HG03442 (cell line): Measurements from ENCODE around the gene DMAC1.

Experiments
- ATAC-seq: cut with Tn5 transposase; IDR thresholded peaks from one replicate; pipeline ENCODE4 v1.9.1; 2021; ENCODE audit warnings: mild to moderate bottlenecking, moderate library complexity; ENCODE audit not compliant: unreplicated experiment

Gene DMAC1, protein sequence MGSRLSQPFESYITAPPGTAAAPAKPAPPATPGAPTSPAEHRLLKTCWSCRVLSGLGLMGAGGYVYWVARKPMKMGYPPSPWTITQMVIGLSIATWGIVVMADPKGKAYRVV

GRCh38 chr9:7799234-7799943 is at the start of gene DMAC1:
DMAC1 (minus strand) TSS chr9:7799778; CDS start chr9:7799734, 44 bp downstream.
- ATAC-seq, result peak; percentile 92

GRCh38 chr9:7849362-7849761 is 49.8 kb upstream of the DMAC1 start:
- no peak for ATAC-seq

- no peak for ATAC-seq
Observed at GRCh38 chr9:7848498-7848897, 48.9 kb upstream of the DMAC1 start.

DNA sequence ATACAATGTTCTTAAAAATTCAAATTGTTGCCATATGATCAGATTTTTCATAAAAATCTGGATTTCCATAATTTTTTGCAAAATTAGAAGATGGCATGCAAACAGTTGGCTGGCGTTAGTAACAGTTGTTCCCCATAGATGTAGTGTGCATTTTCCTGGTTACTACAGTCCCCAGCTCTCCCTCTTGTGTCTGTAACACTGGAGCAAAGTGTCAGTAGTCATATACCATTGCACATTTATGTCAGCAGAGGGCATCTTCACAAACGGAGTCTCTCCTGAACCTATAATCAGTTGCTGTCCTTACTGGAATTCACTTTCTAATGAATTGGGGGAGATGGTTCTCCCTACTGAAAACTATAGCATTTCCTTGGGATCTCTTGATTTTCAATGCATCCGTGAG is 44.7 kb upstream of the DMAC1 start:
- peak; percentile 72 for ATAC-seq

- no peak for ATAC-seq
Observed at GRCh38 chr9:7841831-7842230, 42.3 kb upstream of the DMAC1 start.

DNA sequence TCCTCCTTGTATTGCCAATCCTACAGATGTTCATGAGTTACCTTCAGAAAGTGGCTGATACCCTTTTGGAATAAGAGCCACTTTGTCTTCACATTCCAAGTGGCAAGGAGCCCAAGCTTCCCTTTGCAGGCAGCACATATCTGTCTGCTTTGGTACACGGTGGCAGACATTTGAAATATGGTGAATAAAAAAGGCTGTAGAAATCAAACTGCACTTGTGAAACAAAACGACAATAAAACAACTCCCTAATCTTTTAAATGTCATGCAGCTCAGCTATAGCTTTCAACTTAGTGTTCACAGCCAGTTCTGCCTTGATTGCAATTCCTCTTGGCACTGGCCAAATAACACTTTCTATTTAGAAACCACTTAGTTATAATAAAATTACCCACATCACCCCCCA is 35.0 kb upstream of the DMAC1 start:
- no peak for ATAC-seq

DNA sequence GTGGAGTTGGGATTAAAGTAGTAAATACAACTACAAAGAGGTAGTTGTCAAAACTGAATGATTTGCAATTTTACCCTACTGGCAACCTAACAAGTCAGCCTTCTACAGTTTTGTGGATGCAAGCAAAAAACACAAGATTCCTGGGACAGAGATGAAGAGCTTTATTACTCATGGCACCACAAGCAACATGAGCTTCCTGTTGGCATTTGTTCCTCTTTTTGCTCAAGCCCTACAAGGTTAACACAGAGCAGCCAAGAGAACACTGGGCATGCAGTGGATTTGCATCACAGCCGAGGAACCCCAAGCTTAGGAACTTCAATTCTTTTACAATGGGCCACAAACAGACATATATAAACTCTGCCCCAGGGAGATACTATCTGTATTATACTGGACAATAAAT is 28.8 kb upstream of the DMAC1 start:
- ATAC-seq, result no peak

- no peak for ATAC-seq
Observed at GRCh38 chr9:7827792-7828191, 28.2 kb upstream of the DMAC1 start.

- no peak for ATAC-seq
Observed at GRCh38 chr9:7827056-7827455, 27.5 kb upstream of the DMAC1 start.

DNA sequence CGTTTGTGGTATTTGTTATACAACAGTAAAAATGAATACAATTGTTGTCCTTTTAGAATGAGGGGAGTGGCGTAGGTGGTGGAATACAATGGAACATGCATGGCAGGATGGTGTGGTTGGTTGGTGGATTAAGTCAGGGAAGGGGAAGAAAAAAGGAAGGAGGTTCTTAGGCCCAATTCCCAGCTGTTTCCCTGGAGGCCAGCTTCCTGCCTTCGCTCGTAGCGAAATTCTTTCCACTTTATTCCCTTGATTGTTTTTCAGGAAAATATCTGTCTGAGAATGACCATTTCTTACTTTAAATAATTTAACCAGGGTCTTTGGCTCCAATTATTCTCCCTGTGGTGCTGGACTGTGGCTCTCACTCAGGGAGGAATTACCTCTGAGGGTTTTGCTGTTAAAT is 24.1 kb upstream of the DMAC1 start:
- ATAC-seq, result no peak

DNA sequence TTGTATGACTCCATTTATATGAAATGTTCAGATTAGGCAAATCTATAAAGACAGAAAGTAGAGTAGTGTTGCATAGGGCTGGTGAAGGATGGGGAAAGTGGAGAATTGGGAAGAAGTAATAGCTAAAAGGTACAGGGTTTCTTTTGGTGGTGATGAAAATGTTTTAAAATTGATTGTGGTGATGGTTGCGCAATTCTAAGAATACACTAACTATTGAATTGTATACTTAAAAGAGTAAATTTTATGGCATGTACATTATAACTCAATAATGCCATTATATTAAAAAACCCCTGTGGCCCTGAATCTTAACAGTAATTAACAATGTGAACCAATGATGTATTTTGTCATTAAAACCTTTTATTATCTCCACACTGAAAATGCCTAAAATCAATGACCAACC is 20.4 kb upstream of the DMAC1 start:
- ATAC-seq, result no peak

GRCh38 chr9:7816021-7816420 is 16.4 kb upstream of the DMAC1 start:
- ATAC-seq, result no peak

DNA sequence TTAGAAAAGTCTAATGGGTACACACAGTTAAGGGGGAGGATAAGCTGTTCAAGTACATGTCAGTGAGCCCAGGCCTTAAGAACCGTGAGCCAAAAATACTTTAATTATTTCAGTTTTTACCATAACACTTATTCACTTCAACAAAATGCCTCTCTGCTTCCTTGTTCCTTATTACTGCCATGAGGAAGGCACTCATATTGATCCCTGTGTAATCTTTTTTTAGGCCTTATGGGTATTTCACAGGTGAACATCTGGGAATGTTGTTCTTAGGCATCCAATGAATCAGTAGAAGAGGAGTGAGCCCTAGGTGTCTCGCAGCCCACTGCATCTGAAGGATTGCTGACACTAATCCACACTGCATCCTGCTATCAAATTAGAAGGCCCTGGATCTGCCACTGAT is 13.5 kb upstream of the DMAC1 start:
- no peak for ATAC-seq

DNA sequence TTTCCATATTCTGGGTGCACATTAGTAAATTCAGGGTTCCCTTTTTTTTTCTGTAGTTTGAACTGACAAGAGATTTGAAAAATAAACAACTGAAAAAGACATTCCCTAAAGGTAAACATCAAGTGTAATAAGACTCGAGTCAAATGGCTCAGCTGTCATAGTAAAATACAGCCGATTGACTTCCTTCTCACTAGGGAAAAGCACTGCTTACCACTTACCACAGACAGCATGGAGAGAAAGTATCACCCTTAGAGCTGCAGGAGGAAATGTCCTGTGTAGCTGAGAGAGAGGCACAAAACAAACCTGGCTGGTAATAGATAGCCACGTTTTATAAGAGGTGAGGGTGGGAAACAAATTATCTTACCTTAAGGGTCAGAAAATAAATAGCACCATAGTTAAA is 12.1 kb upstream of the DMAC1 start:
- no peak for ATAC-seq

DNA sequence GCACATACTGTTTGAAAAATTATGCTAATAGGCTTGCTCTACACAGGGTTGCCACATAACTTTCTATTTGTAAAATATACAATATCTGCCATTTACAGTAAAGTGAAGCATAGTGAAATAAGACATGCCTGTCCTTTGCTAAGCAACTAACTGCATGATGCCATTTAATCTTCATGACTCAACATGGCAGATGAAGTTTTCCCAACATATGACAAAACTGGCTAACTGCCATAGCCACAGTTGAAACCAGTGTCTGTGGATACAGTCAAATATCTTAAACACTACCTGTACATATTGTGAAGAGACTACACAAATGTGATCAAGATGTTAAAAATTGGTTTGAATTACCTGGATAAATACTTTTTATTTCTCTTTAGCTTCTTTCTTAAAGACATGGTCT is 3.1 kb upstream of the DMAC1 start:
- no peak for ATAC-seq

DNA sequence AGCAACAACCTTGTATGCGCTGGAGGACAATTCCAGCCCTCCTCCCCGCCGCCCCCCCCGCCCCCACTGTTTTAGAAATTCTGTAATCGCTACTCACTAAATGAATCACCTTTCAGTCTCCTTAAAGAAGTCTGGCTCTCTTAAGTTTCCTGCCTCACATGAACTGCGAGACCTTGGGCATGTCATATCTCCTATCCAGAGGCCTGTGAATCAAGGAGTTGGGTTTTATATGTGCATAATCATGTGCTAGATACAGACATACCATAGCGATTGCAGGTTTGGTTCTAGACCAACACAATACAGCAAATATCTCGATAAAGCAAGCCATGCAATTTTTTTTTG is 337 bp upstream of the DMAC1 start:
- no peak for ATAC-seq

- no peak for ATAC-seq
Observed at GRCh38 chr9:7794196-7794595, 5.4 kb downstream of the DMAC1 start.

DNA sequence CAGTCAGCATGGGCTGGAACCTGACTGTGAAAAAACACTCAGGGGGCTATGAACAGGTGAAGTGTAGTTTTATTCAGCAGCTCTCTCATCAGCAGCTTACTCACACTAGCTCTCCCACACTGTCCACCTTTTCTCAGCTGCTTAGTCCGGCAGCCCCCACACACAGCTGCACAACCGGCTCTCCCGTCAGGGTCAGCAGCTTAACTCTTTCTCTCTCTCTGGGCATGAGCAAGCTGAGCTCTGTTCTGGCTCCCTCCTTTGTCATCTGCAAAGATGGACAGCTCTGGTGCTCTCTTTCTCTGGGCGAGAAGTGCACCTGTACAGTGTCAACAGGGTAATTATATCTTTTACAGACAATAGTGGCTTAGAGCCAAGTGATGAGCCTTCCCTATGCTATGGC is 8.2 kb downstream of the DMAC1 start:
- no peak for ATAC-seq

GRCh38 chr9:7790819-7791182 is 8.8 kb downstream of the DMAC1 start:
- ATAC-seq, result no peak

- no peak for ATAC-seq
Observed at GRCh38 chr9:7790022-7790818, 9.4 kb downstream of the DMAC1 start.

GRCh38 chr9:7788772-7789171 is 10.8 kb downstream of the DMAC1 start:
- no peak for ATAC-seq

DNA sequence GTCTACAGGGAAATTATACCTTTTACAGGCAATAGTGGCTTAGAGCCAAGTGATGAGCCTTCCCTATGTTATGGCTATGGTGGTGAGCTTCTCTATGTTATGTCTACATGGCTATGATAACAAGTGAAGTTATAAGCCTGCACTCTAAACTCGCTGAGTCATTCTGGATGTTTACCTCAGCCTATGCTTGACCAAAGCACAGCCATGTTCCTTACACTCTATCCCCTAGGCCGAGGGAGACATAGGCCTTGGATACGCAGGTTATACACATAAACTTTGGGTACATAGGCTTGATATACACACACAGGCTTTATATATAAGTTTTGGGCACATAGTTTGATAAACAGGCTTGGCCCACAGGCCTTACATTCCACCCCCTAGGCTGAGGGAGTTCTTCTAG is 13.8 kb downstream of the DMAC1 start:
- no peak for ATAC-seq
